Dendritic cell treated with granulocyte-macrophage colony-stimulating factor and Interleukin-4, amounts not matched to agents 40 ng/mL and 50 ng/mL, for 4 days (primary cell): ENCODE results near the gene MORN5.

Source experiments
- H3K27ac Mint-ChIP-seq: one replicate; pipeline ENCODE4 v1.8.0; 2022; ENCODE audit warnings: mild to moderate bottlenecking, mixed read lengths
- H3K27me3 Mint-ChIP-seq: one replicate; pipeline ENCODE4 v1.8.0; 2022; ENCODE audit warnings: mild to moderate bottlenecking, mixed read lengths
- H3K36me3 Mint-ChIP-seq: one replicate; pipeline ENCODE4 v1.8.0; 2022; ENCODE audit warnings: low read depth, mixed read lengths
- H3K4me1 Mint-ChIP-seq: one replicate; pipeline ENCODE4 v1.8.0; 2022; ENCODE audit warnings: low read depth, mixed read lengths
- H3K4me3 Mint-ChIP-seq: one replicate; pipeline ENCODE4 v1.8.0; 2022; ENCODE audit warnings: mild to moderate bottlenecking, moderate library complexity, mixed read lengths
- H3K9me3 Mint-ChIP-seq: one replicate; pipeline ENCODE4 v1.8.0; 2022; ENCODE audit warnings: mixed read lengths
- intact Hi-C: fragments of 100-400 bp; cut with micrococcal nuclease; formaldehyde crosslinking; loops from one replicate; pipeline ENCODE4 v1.15.0; 2022

Gene MORN5

DNA sequence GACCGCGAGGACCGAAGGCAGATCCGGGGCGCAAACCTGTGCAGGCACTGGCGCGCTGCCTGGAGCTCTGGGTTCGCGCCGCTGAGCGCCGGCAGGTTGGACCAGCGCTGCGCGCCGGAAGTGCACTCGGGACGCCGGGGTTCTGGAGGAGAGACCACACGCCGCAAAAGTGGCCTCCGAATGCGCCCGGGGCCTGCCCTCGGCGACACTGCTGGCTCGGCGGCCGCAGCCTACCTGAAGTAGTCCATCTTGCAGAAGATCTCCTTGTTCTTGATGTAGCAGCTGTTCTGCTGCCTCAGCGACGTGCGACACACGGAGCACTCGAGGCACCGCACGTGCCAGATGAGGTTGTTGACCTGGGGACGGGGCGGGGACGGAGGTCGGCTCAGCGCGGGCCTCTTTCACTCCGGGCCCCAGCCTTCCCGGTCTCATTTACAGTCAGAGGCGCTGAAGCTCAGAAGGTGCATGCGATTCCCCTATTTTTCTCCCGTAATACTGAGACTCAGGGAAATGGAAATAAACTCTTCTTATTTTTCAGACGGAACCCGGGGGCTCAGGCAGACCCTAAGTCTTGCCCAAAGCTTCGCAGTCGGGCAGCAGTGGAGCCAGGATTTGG, 66.5 kb downstream of the MORN5 start:
- H3K36me3 Mint-ChIP-seq: no peaks in the 10 kb centered on the region
- H3K27ac Mint-ChIP-seq: no peak overlapping the region
- no peaks in the 10 kb centered on the region for H3K9me3 Mint-ChIP-seq
- peaks cover 66% of the 10 kb centered on the region for H3K27me3 Mint-ChIP-seq
- no peak overlapping the region for H3K4me3 Mint-ChIP-seq
- H3K4me1 Mint-ChIP-seq: peaks cover 14% of the 10 kb centered on the region
- intact Hi-C loops: no loop called here

- Mint-ChIP-seq H3K27me3 (peaks cover 61% of the 10 kb centered on the region), H3K4me3 (no peak overlapping the region), H3K36me3 (no peaks in the 10 kb centered on the region), H3K27ac (no peak overlapping the region), H3K4me1 (peaks cover 10% of the 10 kb centered on the region), H3K9me3 (no peaks in the 10 kb centered on the region)
- intact Hi-C loops: no loop called here
Measured at GRCh38 chr9:122226758-122227574, 67.3 kb downstream of the MORN5 start.

GRCh38 chr9:122227575-122227900, 67.8 kb downstream of the MORN5 start:
- Mint-ChIP-seq H3K36me3 (no peaks in the 10 kb centered on the region), H3K4me3 (no peak overlapping the region), H3K9me3 (no peaks in the 10 kb centered on the region), H3K27ac (no peak overlapping the region), H3K27me3 (peaks cover 56% of the 10 kb centered on the region), H3K4me1 (peaks cover 9% of the 10 kb centered on the region)
- intact Hi-C loops: no loop called here

- intact Hi-C loops: no loop called here
- no peaks in the 10 kb centered on the region for H3K36me3 Mint-ChIP-seq
- peak overlapping the region; percentile 27 for H3K4me3 Mint-ChIP-seq
- H3K27ac Mint-ChIP-seq: no peak overlapping the region
- peaks cover 3% of the 10 kb centered on the region for H3K4me1 Mint-ChIP-seq
- H3K9me3 Mint-ChIP-seq: no peaks in the 10 kb centered on the region
- H3K27me3 Mint-ChIP-seq: peaks cover 50% of the 10 kb centered on the region
Measured at GRCh38 chr9:122228191-122228567, 68.5 kb downstream of the MORN5 start.

- H3K4me3 Mint-ChIP-seq: peak within 1 kb of the TSS; percentile 27
- H3K9me3 Mint-ChIP-seq: no peaks in the 10 kb centered on the region
- H3K36me3 Mint-ChIP-seq: no peaks in the 10 kb centered on the region
- H3K27me3 Mint-ChIP-seq: peaks cover 43% of the 10 kb centered on the region
- intact Hi-C loops: no loop called here
- H3K27ac Mint-ChIP-seq: no peak within 1 kb of the TSS
- H3K4me1 Mint-ChIP-seq: no peaks in the 10 kb centered on the region
Measured at GRCh38 chr9:122228568-122229484, 69.1 kb downstream of the MORN5 start, which contains the start of gene LHX6. Gene LHX6, minus strand, starts transcription at chr9:122228957. Its CDS starts 217 bp downstream, at chr9:122228740.

GRCh38 chr9:122229485-122229837, 69.8 kb downstream of the MORN5 start:
- peaks cover 37% of the 10 kb centered on the region for H3K27me3 Mint-ChIP-seq
- no peaks in the 10 kb centered on the region for H3K9me3 Mint-ChIP-seq
- no peak overlapping the region for H3K4me3 Mint-ChIP-seq
- no peaks in the 10 kb centered on the region for H3K4me1 Mint-ChIP-seq
- H3K27ac Mint-ChIP-seq: no peak overlapping the region
- no peaks in the 10 kb centered on the region for H3K36me3 Mint-ChIP-seq
- intact Hi-C loops: no loop called here

GRCh38 chr9:122232796-122233306, 73.1 kb downstream of the MORN5 start:
- no peaks in the 10 kb centered on the region for H3K4me1 Mint-ChIP-seq
- no peaks in the 10 kb centered on the region for H3K9me3 Mint-ChIP-seq

GRCh38 chr9:122234022-122234748, 74.5 kb downstream of the MORN5 start:
- intact Hi-C loops: no loop called here
- H3K4me1 Mint-ChIP-seq: no peaks in the 10 kb centered on the region
- peaks cover 2% of the 10 kb centered on the region for H3K27me3 Mint-ChIP-seq
- H3K9me3 Mint-ChIP-seq: no peaks in the 10 kb centered on the region
- no peak overlapping the region for H3K27ac Mint-ChIP-seq
- no peak overlapping the region for H3K4me3 Mint-ChIP-seq
- peaks cover 12% of the 10 kb centered on the region for H3K36me3 Mint-ChIP-seq

More at GRCh38 chr9:122232796-122233306, 73.1 kb downstream of the MORN5 start:
- no peak overlapping the region for H3K27ac Mint-ChIP-seq
- intact Hi-C loops: no loop called here
- H3K27me3 Mint-ChIP-seq: peaks cover 7% of the 10 kb centered on the region
- H3K4me3 Mint-ChIP-seq: no peak overlapping the region
- no peaks in the 10 kb centered on the region for H3K36me3 Mint-ChIP-seq

GRCh38 chr9:122236681-122237080, 77.0 kb downstream of the MORN5 start:
- Mint-ChIP-seq H3K27ac (no peak overlapping the region), H3K27me3 (peaks cover 1% of the 10 kb centered on the region), H3K4me3 (no peak overlapping the region), H3K9me3 (no peaks in the 10 kb centered on the region), H3K36me3 (peaks cover 37% of the 10 kb centered on the region), H3K4me1 (no peaks in the 10 kb centered on the region)
- intact Hi-C loops: no loop called here

GRCh38 chr9:122239722-122240121, 80.0 kb downstream of the MORN5 start:
- Mint-ChIP-seq H3K27me3 (no peaks in the 10 kb centered on the region), H3K4me3 (no peak overlapping the region), H3K36me3 (peaks cover 64% of the 10 kb centered on the region), H3K9me3 (no peaks in the 10 kb centered on the region), H3K4me1 (no peaks in the 10 kb centered on the region), H3K27ac (no peak overlapping the region)
- intact Hi-C loops: no loop called here

DNA sequence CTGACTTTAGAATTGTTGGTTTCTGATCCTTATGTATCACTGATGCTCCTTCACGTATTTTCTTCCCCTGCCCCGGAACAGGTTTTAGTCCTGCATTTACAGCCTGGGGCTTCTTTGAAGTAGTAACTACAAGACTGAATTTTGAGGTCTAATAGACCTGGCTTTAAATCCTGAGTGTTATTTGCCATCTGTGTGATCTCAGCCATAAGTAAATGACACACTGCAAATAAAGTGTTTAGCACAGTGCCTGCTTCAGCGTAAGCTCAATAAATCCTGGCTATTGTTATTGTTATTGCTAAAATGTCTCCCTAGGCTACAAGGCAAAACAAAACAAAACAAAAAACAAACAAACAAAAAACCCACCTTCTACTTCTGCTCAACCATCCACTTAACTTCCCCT, 84.6 kb downstream of the MORN5 start:
- no peak overlapping the region for H3K27ac Mint-ChIP-seq
- H3K9me3 Mint-ChIP-seq: no peaks in the 10 kb centered on the region
- intact Hi-C loops: no loop called here
- no peak overlapping the region for H3K4me3 Mint-ChIP-seq
- H3K27me3 Mint-ChIP-seq: no peaks in the 10 kb centered on the region
- no peaks in the 10 kb centered on the region for H3K4me1 Mint-ChIP-seq
- peaks cover 90% of the 10 kb centered on the region for H3K36me3 Mint-ChIP-seq

- intact Hi-C loops: no loop called here
- Mint-ChIP-seq H3K27me3 (no peaks in the 10 kb centered on the region), H3K4me3 (no peak overlapping the region), H3K9me3 (no peaks in the 10 kb centered on the region), H3K4me1 (no peaks in the 10 kb centered on the region), H3K27ac (no peak overlapping the region), H3K36me3 (peaks cover 89% of the 10 kb centered on the region)
Measured at GRCh38 chr9:122246666-122247065, 87.0 kb downstream of the MORN5 start.

GRCh38 chr9:122248448-122248865, 88.7 kb downstream of the MORN5 start:
- Mint-ChIP-seq H3K27ac (no peak overlapping the region), H3K4me1 (no peaks in the 10 kb centered on the region), H3K9me3 (no peaks in the 10 kb centered on the region), H3K36me3 (peaks cover 93% of the 10 kb centered on the region), H3K4me3 (no peak overlapping the region), H3K27me3 (no peaks in the 10 kb centered on the region)
- intact Hi-C loops: no loop called here
